ENCODE measurements around the gene NISCH. TPM values are rescaled to one million over a fixed set of nuclear protein-coding genes. Genes with fewer than 3 reads are reported as not detected.

The NISCH gene
- total RNA-seq, 2 experiments from 2014 or later, result 58.9 to 60.7 TPM

- CTCF ChIA-PET, result interaction anchor here (1.1 kb wide), 1 partner anchor 198 kb away, joined by 3 read pairs; no protein-coding TSS in a partner anchor
These were observed 40.6 kb downstream of the NISCH start for GRCh38 chr3:52495777-52496602.

GRCh38 chr3:52498137-52499054 lies 43.0 kb downstream of the NISCH start:
- ChIA-PET POLR2A (no interaction called here), CTCF (no interaction called here)

More at GRCh38 chr3:52495777-52496602, 40.6 kb downstream of the NISCH start:
- POLR2A ChIA-PET, result no interaction called here

GRCh38 chr3:52501046-52501445 lies 45.6 kb downstream of the NISCH start:
- POLR2A ChIA-PET, result no interaction called here
- CTCF ChIA-PET, result no interaction called here

- POLR2A ChIA-PET, result no interaction called here
- CTCF ChIA-PET, result no interaction called here
These were observed 46.6 kb downstream of the NISCH start for GRCh38 chr3:52502001-52502400.

GRCh38 chr3:52502808-52503350 lies 47.5 kb downstream of the NISCH start:
- POLR2A ChIA-PET, result no interaction called here

GRCh38 chr3:52503788-52504424 lies 48.5 kb downstream of the NISCH start:
- CTCF ChIA-PET, result no interaction called here

More at GRCh38 chr3:52502808-52503350, 47.5 kb downstream of the NISCH start:
- CTCF ChIA-PET, result no interaction called here

GRCh38 chr3:52504977-52505376 lies 49.6 kb downstream of the NISCH start:
- ChIA-PET CTCF (no interaction called here), POLR2A (no interaction called here)

More at GRCh38 chr3:52503788-52504424, 48.5 kb downstream of the NISCH start:
- POLR2A ChIA-PET, result interaction anchor here (0.6 kb wide), 1 partner anchor 703 kb away, joined by 3 read pairs; no protein-coding TSS in a partner anchor

GRCh38 chr3:52506266-52506966 lies 51.0 kb downstream of the NISCH start:
- ChIA-PET POLR2A (no interaction called here), CTCF (no interaction called here)

- POLR2A ChIA-PET, result no interaction called here
These were observed 52.0 kb downstream of the NISCH start for GRCh38 chr3:52507359-52507758.

GRCh38 chr3:52509753-52510328 lies 54.4 kb downstream of the NISCH start:
- ChIA-PET POLR2A (no interaction called here), CTCF (no interaction called here)

More at GRCh38 chr3:52507359-52507758, 52.0 kb downstream of the NISCH start:
- CTCF ChIA-PET, result no interaction called here

- ChIA-PET CTCF (interaction anchor here (1.2 kb wide), 1 partner anchor 21 kb away, joined by 3 read pairs; no protein-coding TSS in a partner anchor), POLR2A (no interaction called here)
These were observed 56.1 kb downstream of the NISCH start for GRCh38 chr3:52511509-52511908.

GRCh38 chr3:52512105-52512504 lies 56.7 kb downstream of the NISCH start:
- ChIA-PET CTCF (interaction anchor here (1.2 kb wide), 1 partner anchor 21 kb away, joined by 3 read pairs; no protein-coding TSS in a partner anchor), POLR2A (no interaction called here)

GRCh38 chr3:52512727-52513126 lies 57.3 kb downstream of the NISCH start:
- ChIA-PET POLR2A (no interaction called here), CTCF (interaction anchor here (1.2 kb wide), 1 partner anchor 22 kb away, joined by 3 read pairs; no protein-coding TSS in a partner anchor)

- CTCF ChIA-PET, result no interaction called here
- POLR2A ChIA-PET, result no interaction called here
These were observed 57.9 kb downstream of the NISCH start for GRCh38 chr3:52513281-52513680.

- ChIA-PET POLR2A (no interaction called here), CTCF (no interaction called here)
These were observed 59.2 kb downstream of the NISCH start for GRCh38 chr3:52514576-52514975.

GRCh38 chr3:52515192-52515591 lies 59.8 kb downstream of the NISCH start:
- ChIA-PET CTCF (no interaction called here), POLR2A (no interaction called here)

GRCh38 chr3:52516509-52517195 lies 61.2 kb downstream of the NISCH start:
- POLR2A ChIA-PET, result no interaction called here
- CTCF ChIA-PET, result no interaction called here
